CD14-positive monocyte (primary cell): Measurements from ENCODE around the gene MRGPRF. TPM values are rescaled to one million over a fixed set of nuclear protein-coding genes. Genes with fewer than 3 reads are reported as not detected.
A peak's percentile ranks its signal among the peaks of the same experiment; 100 is the strongest.

Experiments used
- DNase-seq, 3 donors: peaks; one replicate each; pipeline ENCODE4 v3.0.0-alpha.2; 2011 to 2022
- H2AFZ ChIP-seq: 2 replicates; pipeline ENCODE4 v1.6.0; 2012; ENCODE audit warnings: mild to moderate bottlenecking, low read depth, low read length, inconsistent platforms; ENCODE audit not compliant: insufficient read depth, poor library complexity, severe bottlenecking
- H3K27ac ChIP-seq, 2 donors: 1 replicate in 1 of 2; 2 replicates in 1 of 2; pipeline ENCODE4 v1.5.1; 2012 to 2013; ENCODE audit warnings: low read length in 2 of 2, control low read depth in 1 of 2, inconsistent platforms in 1 of 2, low read depth in 1 of 2, mild to moderate bottlenecking in 1 of 2
- H3K27me3 ChIP-seq, 2 donors: one replicate each; pipeline versions ENCODE4 v1.6.0 to v1.6.1; 2011 to 2013; ENCODE audit warnings: low read length in 2 of 2; ENCODE audit not compliant: control insufficient read depth in 2 of 2, insufficient read depth in 2 of 2
- H3K36me3 ChIP-seq, 2 donors: replicated peaks in 1 of 2; 1 replicate in 1 of 2; 2 replicates in 1 of 2; pipeline versions ENCODE4 v1.5.1 to v1.6.1; 2012 to 2013; ENCODE audit warnings: low read length in 2 of 2, control low read depth in 1 of 2, inconsistent platforms in 1 of 2, mild to moderate bottlenecking in 1 of 2; ENCODE audit not compliant: insufficient read depth in 2 of 2, control insufficient read depth in 1 of 2
- H3K4me1 ChIP-seq, 2 donors: 1 replicate in 1 of 2; 2 replicates in 1 of 2; pipeline versions ENCODE4 v1.5.1 to v1.6.1; 2012 to 2013; ENCODE audit warnings: low read length in 2 of 2, control low read depth in 1 of 2, inconsistent platforms in 1 of 2, mild to moderate bottlenecking in 1 of 2, moderate library complexity in 1 of 2; ENCODE audit not compliant: insufficient read depth in 2 of 2, control insufficient read depth in 1 of 2
- H3K4me2 ChIP-seq: replicated peaks from 2 replicates; pipeline ENCODE3; 2012; ENCODE audit warnings: low read length, moderate library complexity, mild to moderate bottlenecking; ENCODE audit not compliant: poor library complexity, severe bottlenecking; ENCODE audit errors: extremely low read depth
- H3K4me3 ChIP-seq, 3 experiments: fragments of 200-600 bp in 1 of 3; sonication (generic) in 1 of 3; replicated peaks in 1 of 3; 1 replicate in 2 of 3; 2 replicates in 1 of 3; pipeline ENCODE4 v1.5.1; 2011 to 2013; ENCODE audit warnings: low read length in 3 of 3, mild to moderate bottlenecking in 3 of 3, control low read depth in 2 of 3, low read depth in 2 of 3, inconsistent platforms in 1 of 3, moderate library complexity in 1 of 3
- H3K79me2 ChIP-seq: 2 replicates; pipeline ENCODE4 v1.6.0; 2012; ENCODE audit warnings: mild to moderate bottlenecking, control low read depth, inconsistent platforms, low read length, moderate library complexity; ENCODE audit not compliant: insufficient read depth
- H3K9ac ChIP-seq: 2 replicates; pipeline ENCODE4 v1.6.0; 2017; ENCODE audit warnings: low read length, mild to moderate bottlenecking; ENCODE audit not compliant: insufficient read depth, poor library complexity, severe bottlenecking
- H3K9me3 ChIP-seq, 2 donors: replicated peaks in 1 of 2; 1 replicate in 1 of 2; 2 replicates in 1 of 2; pipeline versions ENCODE4 v1.5.1 to v1.6.1; 2012 to 2013; ENCODE audit warnings: low read length in 2 of 2, control low read depth in 1 of 2; ENCODE audit not compliant: control insufficient read depth in 1 of 2, insufficient read depth in 1 of 2
- H4K20me1 ChIP-seq: 2 replicates; pipeline ENCODE4 v1.6.0; 2012; ENCODE audit warnings: mild to moderate bottlenecking, low read length, control low read depth, moderate library complexity; ENCODE audit not compliant: insufficient read depth
- H3K27ac Mint-ChIP-seq, 7 donors: one replicate each; pipeline ENCODE4 v1.8.0; 2020; ENCODE audit warnings: mild to moderate bottlenecking in 7 of 7, mixed read lengths in 7 of 7, moderate library complexity in 6 of 7, inconsistent platforms in 2 of 7
- H3K27me3 Mint-ChIP-seq, 3 donors: one replicate each; pipeline ENCODE4 v1.8.0; 2021 to 2022; ENCODE audit warnings: low read depth in 3 of 3, mild to moderate bottlenecking in 3 of 3, mixed read lengths in 3 of 3, moderate library complexity in 3 of 3, inconsistent platforms in 1 of 3
- H3K36me3 Mint-ChIP-seq, 2 donors: one replicate each; pipeline ENCODE4 v1.8.0; 2020; ENCODE audit warnings: mixed read lengths in 2 of 2, inconsistent platforms in 1 of 2, mild to moderate bottlenecking in 1 of 2
- H3K4me1 Mint-ChIP-seq: one replicate; pipeline ENCODE4 v1.8.0; 2020; ENCODE audit warnings: mild to moderate bottlenecking, mixed read lengths
- H3K4me3 Mint-ChIP-seq, 2 donors: one replicate each; pipeline ENCODE4 v1.8.0; 2020; ENCODE audit warnings: mild to moderate bottlenecking in 2 of 2, mixed read lengths in 2 of 2, moderate library complexity in 1 of 2
- H3K9me3 Mint-ChIP-seq, 7 donors: one replicate each; pipeline ENCODE4 v1.8.0; 2020 to 2022; ENCODE audit warnings: mixed read lengths in 7 of 7, mild to moderate bottlenecking in 6 of 7, moderate library complexity in 6 of 7, inconsistent platforms in 2 of 7
- CTCF ChIP-seq: fragments of 200-600 bp; IDR thresholded peaks from one replicate; pipeline ENCODE4 v1.8.0; 2022; ENCODE audit warnings: antibody characterized with exemption, mild to moderate bottlenecking
- WGBS: methylation state at CpG from one replicate; pipeline ENCODE4 v1.1.5; 2013; ENCODE audit warnings: missing lambda C conversion rate; ENCODE audit not compliant: insufficient coverage; 5-methylcytosine and 5-hydroxymethylcytosine counted together
- intact Hi-C, 2 donors: fragments of 100-400 bp; cut with micrococcal nuclease; formaldehyde crosslinking; loops; one replicate each; pipeline versions ENCODE4 v1.15.0 to v1.15.1; 2023
- polyA plus RNA-seq, 3 donors: library from polyadenylated mRNA; depleted of rRNA in 1 of 3; unstranded in 2 of 3; stranded (reverse) in 1 of 3; fragments of 300-500 nt in 2 of 3; fragments of >200 nt in 1 of 3; fragmentation: Illumina TruSeq in 2 of 3; gene quantifications; 1 replicate in 2 of 3; 2 replicates in 1 of 3; pipeline ENCODE4 v1.2.3, GENCODE V29; 2012 to 2021

Gene MRGPRF
- polyA plus RNA-seq, 3 donors = 0.22 to 0.23 TPM; not detected in 1

DNA sequence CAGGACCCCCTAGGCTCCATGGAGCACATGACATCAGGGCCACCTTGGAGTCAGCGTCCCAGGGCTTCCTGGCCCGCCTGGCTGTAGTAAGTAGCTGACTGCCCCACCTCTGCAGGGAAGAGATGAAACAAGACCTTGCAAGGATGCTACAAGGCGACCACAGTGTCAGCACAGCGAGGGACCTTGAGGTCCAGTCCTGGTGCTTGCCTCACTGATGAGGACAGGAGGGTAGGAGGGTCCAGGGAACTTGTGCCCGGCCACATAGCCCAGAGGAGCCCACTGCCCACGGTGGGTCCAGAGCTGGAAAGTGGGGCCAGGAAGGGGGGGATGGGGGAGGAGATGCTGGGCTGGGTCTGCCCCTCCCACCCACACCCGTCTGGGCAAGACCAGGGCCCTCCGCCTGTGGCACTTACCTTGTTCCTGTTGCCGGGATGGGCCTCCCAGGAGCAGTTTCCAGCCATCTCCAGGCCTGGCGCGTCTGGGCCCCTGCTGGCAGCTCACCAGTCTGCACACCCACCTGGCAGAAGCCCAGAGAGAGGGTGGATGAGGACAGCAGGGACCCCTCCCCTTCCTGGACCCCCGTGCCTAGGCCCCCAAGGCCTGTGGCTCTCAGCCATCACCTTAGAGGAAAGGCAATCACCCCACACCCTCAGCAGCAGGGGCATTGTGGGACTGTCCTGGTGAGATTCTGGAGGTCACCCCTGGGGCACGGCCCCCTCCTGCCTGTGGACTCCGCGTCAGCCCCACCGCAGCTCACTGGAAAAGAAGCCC is 3.4 kb downstream of the MRGPRF start:
- 70% methylated on average over 9 of the region's 16 CpGs for WGBS
- peaks cover 0 to 46% of the 10 kb centered on the region in 2 donors for H3K27me3 ChIP-seq
- H3K9me3 ChIP-seq = no peaks in the 10 kb centered on the region
- Mint-ChIP-seq H3K4me1 (peaks cover 51% of the 10 kb centered on the region), H3K27ac (no peak overlapping the region), H3K4me3 (peak overlapping the region in 1 of 2 donors; percentile 6), H3K36me3 (peaks cover 3% of the 10 kb centered on the region in 2 donors), H3K9me3 (peaks cover 0 to 3% (median 0%) of the 10 kb centered on the region in 7 donors), H3K27me3 (peaks cover 36 to 72% (median 59%) of the 10 kb centered on the region in 3 donors)
- intact Hi-C loops = loop anchor here in 1 of 2 donors (10.0 kb wide), 1 partner anchor 75 kb away; no protein-coding TSS in a partner anchor
- DNase-seq = no peak
- H4K20me1 ChIP-seq = no peaks in the 10 kb centered on the region
- no peak overlapping the region for H3K4me2 ChIP-seq
- no peak for TF ChIP-seq CTCF
- no peak overlapping the region for H3K9ac ChIP-seq
- H3K4me3 ChIP-seq = no peak overlapping the region
- H3K36me3 ChIP-seq = no peaks in the 10 kb centered on the region
- H3K4me1 ChIP-seq = peaks cover 41 to 66% of the 10 kb centered on the region in 2 donors
- no peak overlapping the region for H3K27ac ChIP-seq
- no peaks in the 10 kb centered on the region for H3K79me2 ChIP-seq
- peak overlapping the region; percentile 47 for H2AFZ ChIP-seq

- 75% methylated on average over 10 of the region's 17 CpGs for WGBS
- Histone ChIP-seq H3K9ac (no peak overlapping the region), H3K79me2 (no peaks in the 10 kb centered on the region), H3K4me3 (no peak overlapping the region), H3K36me3 (no peaks in the 10 kb centered on the region), H2AFZ (no peak overlapping the region), H3K27me3 (peaks cover 0 to 39% of the 10 kb centered on the region in 2 donors), H3K9me3 (no peaks in the 10 kb centered on the region), H4K20me1 (no peaks in the 10 kb centered on the region), H3K4me1 (peaks cover 41 to 65% of the 10 kb centered on the region in 2 donors), H3K4me2 (no peak overlapping the region), H3K27ac (no peak overlapping the region)
- H3K4me3 Mint-ChIP-seq = no peak overlapping the region
- no peak overlapping the region for H3K27ac Mint-ChIP-seq
- peaks cover 51% of the 10 kb centered on the region for H3K4me1 Mint-ChIP-seq
- no peak for TF ChIP-seq CTCF
- H3K9me3 Mint-ChIP-seq = peaks cover 0 to 3% (median 0%) of the 10 kb centered on the region in 7 donors
- H3K36me3 Mint-ChIP-seq = peaks cover 3% of the 10 kb centered on the region in 2 donors
- peaks cover 32 to 65% (median 54%) of the 10 kb centered on the region in 3 donors for H3K27me3 Mint-ChIP-seq
- intact Hi-C loops = loop anchor here in 1 of 2 donors (10.0 kb wide), 1 partner anchor 76 kb away; no protein-coding TSS in a partner anchor
- peak in 2 of 3 donors; percentile 25 to 55 for DNase-seq
These were observed 4.2 kb downstream of the MRGPRF start for GRCh38 chr11:69008737-69009440.
